ENCODE results near the gene RPEL1.
A peak's percentile ranks its signal among the peaks of the same experiment; 100 is the strongest.

The RPEL1 gene

GRCh38 chr10:103278537-103278823, 32.8 kb downstream of the RPEL1 start:
- no peak for DNase-seq (ENCODE audit: low read depth in 4 of 4, low spot score in 1 of 4)

DNA sequence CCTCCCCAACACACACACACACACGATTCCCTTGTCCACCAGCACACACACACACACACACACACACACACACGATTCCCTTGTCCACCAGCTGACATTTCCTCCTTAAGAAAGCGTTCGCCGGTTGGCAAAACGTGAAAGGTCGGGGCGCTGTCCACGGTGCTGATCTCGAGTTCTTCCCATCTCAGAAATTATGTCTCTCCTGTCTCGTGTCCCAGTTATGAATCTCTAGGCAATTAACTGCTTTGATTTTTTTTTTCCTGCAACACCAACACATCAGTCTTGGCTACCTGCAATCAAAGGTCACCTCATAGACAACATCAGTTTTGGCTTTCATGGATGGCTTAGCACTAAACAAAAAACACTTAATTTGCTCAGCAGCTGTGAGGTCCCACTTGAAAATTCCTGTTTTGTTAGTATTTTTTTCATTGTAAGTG, 33.2 kb downstream of the RPEL1 start:
- DNase-seq (ENCODE audit: low read depth in 4 of 4, low spot score in 1 of 4), result peak in 1 of 4 experiments; percentile 22

GRCh38 chr10:103280031-103280430, 34.3 kb downstream of the RPEL1 start:
- no peak for DNase-seq (ENCODE audit: low read depth in 4 of 4, low spot score in 1 of 4)

GRCh38 chr10:103280506-103280905, 34.8 kb downstream of the RPEL1 start:
- DNase-seq (ENCODE audit: low read depth in 4 of 4, low spot score in 1 of 4), result no peak

GRCh38 chr10:103281753-103282152, 36.1 kb downstream of the RPEL1 start:
- DNase-seq (ENCODE audit: low read depth in 4 of 4, low spot score in 1 of 4), result no peak

DNA sequence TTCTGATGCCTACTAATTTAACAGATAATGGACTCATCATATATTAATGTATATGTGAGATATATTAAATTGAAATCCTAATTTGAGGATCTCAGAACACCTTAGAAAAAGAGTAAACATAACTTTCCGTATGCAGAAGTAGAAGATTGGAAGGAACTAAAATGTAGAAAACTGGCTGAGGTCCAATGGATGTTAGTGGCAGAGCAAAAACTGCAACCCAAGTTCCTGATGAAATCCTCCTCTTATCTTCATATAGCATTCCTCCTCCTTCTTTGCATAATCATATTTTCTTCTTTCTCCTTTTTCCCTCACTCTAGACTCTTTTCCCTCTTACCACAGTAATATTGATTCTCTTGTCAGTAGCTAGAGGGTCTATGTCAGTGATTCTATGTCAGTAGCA, 37.3 kb downstream of the RPEL1 start:
- no peak for DNase-seq (ENCODE audit: low read depth in 4 of 4, low spot score in 1 of 4)

DNA sequence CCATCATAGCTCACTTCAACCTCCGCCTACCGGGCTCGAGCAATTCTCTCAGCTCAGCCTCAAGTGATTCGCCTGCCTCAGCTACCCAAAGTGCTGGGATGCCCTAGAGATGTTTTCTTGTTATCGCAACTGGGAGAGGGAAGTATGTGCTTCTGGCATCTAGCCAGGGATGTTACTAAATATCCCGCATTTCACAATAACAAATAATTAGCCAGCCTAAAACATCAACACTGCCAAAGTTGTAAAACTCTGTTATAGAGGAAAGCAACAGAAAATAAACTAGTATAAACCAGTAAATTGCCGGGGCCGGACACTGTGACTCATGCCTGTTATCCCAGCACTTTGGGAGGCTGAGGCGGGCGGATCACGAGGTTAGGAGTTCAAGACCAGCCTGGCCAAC, 38.5 kb downstream of the RPEL1 start:
- DNase-seq (ENCODE audit: low read depth in 4 of 4, low spot score in 1 of 4), result no peak

- DNase-seq (ENCODE audit: low read depth in 4 of 4, low spot score in 1 of 4), result no peak
These were observed 42.3 kb downstream of the RPEL1 start for GRCh38 chr10:103287992-103288391.

DNA sequence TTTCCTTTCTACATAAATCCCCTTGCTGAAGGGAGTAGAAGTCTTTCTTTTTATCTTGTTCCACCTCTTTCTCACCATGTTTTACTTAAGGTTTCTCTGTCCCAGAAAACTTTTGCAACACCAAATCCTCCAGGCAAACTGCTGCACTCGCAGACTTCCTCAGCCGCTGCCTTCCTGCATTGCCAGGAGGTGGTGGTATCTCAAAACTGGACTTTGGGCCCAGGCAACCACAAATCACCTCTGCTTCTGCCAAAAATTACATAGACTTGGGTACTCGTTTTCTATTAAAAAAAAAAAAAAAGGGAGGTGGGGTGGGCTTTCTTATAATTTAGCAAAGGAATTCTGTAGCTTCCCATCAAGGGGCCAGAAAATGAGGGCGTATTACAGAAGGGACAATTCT, 45.9 kb downstream of the RPEL1 start:
- no peak for DNase-seq (ENCODE audit: low read depth in 4 of 4, low spot score in 1 of 4)

GRCh38 chr10:103295374-103296015, 49.8 kb downstream of the RPEL1 start:
- DNase-seq (ENCODE audit: low read depth in 4 of 4, low spot score in 1 of 4), result no peak
